Stimulated activated CD8-positive, alpha-beta memory T cell treated with anti-CD3 and anti-CD28 coated beads, Interleukin-12 subunit alpha, Interleukin-12 subunit beta, amount 100 ng/mL, for 4 hours (primary cell): ENCODE results near the gene ASB6.

ENCODE experiments used
- DNase-seq: peaks from one replicate; pipeline ENCODE4 v3.0.0-alpha.2; 2020; ENCODE audit warnings: low read depth

ASB6 gene, protein sequence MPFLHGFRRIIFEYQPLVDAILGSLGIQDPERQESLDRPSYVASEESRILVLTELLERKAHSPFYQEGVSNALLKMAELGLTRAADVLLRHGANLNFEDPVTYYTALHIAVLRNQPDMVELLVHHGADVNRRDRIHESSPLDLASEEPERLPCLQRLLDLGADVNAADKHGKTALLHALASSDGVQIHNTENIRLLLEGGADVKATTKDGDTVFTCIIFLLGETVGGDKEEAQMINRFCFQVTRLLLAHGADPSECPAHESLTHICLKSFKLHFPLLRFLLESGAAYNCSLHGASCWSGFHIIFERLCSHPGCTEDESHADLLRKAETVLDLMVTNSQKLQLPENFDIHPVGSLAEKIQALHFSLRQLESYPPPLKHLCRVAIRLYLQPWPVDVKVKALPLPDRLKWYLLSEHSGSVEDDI

DNA sequence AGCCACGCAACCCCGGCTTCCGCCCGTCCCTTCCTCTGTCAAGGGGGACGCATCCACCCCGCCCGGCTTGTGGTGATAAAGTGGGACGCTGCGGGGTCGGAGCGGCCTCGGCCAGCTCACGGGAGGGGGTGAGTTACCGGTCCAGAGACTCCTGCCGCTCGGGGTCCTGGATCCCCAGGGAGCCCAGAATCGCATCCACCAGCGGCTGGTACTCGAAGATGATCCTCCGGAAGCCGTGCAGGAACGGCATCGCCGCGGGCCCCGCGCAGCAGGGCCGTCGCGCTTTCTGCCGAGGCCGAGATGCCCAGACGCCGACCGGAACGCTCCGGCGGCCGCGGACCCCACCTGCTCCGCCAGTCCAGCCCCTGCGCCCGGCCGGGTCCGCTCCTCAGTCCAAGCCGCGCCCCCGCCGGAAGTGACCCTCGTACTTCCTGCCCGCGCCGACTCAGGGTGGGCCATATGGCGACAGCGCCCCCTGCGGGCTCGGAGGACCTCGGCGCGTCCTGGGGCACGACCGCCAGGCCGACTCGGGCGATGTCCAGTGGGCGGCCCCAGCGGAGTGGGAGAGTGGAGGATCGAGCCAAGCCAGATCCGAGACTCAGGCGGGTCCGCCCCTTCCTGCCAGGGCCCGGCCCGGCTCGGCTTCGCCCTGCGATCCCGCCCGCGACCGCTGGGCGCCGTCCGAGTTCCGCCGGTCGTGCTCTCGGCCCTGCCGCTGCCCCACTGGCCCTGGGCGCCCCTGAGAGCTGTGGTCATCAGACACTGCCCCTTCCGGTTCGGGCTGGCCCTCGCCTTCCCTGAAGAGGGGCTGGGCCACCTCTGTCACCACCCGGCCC lies at the start of gene ASB6:
TSS of gene ASB6 (minus strand) at position 402 of the 836 bp plus-strand sequence. CDS start at position 250, 152 bp downstream.
- DNase-seq = peak; percentile 90

DNA sequence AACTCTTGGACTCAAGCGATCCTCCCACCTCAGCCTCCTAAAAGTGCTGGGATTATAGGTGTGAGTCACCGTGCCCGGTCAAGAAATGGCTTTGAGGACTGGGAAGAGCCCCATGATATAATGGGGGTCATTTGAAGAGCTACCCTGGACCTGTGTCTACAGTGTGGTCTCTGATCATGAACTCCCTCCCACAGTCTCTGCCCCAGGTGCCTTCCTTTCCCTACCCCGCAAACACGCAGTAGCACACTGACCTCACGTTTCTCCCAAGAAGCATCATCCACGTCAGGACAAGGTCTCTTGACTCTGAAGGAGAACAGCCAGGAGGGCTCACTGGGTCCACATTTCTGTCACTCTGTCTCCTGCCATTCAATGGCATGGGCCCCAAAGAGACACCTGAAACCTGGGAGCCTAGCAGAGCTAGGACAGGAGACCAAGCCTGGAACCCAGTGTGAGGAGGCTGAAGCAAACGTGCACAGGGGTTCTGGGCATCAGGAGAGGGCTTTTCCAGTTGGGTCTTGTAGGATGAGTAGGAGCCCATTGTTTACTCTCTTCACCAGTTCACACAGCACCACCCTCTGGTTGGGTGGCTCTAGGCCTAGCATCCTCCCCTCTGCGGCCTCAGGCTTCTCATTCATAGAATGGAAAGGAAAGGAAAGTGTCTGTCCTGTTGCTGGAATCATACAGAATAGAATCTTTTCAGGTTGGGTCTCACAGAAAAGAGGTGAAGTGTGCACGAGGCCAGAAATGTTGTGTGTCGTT lies 46.5 kb upstream of the ASB6 start:
- no peak for DNase-seq

- DNase-seq = no peak
Measured at GRCh38 chr9:129687391-129687790, 45.4 kb upstream of the ASB6 start.

DNA sequence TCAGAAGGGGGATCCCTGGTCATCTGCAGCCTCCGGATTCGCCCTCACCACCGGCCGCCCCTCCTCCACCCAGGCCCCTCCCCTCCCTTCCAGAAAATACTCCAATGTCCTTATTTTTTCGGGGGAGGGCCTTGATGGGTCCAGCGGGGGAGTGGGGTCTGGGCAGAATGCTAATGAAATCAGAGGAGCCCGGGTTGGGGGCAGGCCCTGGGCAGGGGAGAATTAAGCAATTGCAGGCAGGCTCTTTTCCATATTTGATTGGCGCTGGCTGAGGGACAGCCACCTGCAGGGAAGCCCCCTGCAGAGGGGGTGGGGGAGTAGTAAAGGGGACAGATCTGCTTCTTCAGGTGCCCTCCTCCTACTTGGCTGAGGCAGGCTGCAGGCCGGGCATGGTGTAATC lies 44.8 kb upstream of the ASB6 start:
- no peak for DNase-seq

- DNase-seq = no peak
Measured at GRCh38 chr9:129685933-129686259, 43.9 kb upstream of the ASB6 start.

- no peak for DNase-seq
Measured at GRCh38 chr9:129685220-129685932, 43.4 kb upstream of the ASB6 start.

DNA sequence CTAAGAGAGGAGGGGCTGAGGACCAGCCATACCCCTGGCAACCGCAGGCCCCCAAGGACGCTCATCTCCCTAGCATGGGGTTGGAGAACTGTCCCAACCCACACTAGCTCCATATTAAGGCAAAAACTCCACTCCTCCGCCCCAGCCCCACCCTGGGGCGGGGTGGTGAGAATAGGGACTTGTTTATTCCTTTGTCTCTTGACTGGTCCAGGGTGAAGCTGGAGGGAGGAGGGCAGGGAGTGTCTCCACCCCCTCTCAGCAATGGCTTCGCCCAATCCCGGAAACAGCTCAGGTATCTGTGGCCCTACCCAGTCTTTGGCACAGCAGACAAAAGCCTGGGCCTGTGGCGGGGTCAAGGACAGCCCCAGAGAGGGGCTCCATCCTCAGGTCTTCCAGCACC lies 40.4 kb upstream of the ASB6 start:
- no peak for DNase-seq

GRCh38 chr9:129681924-129682323 lies 40.0 kb upstream of the ASB6 start:
- DNase-seq = no peak

GRCh38 chr9:129679537-129679936 lies 37.6 kb upstream of the ASB6 start:
- DNase-seq = no peak

- no peak for DNase-seq
Measured at GRCh38 chr9:129678844-129679243, 36.9 kb upstream of the ASB6 start.

DNA sequence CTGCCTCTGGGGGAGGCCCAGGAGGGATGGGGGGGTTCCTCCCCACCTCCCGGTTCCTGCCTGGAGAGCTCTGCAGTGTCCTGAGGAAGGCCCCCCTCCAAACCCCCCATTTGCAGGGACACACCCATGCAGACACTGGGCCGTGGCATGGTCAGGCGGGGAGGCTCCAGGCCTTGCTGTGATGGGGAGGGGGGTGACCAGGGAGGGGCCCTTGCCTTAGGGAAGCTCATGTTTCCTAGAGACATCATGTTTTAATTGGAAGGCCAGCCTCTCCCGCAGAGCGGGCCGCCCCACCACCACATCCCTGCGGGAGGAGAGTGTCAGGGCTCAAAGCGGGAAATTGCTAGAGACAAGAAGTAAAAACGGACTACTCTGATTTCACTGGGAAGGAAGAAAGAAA lies 35.5 kb upstream of the ASB6 start:
- no peak for DNase-seq

DNA sequence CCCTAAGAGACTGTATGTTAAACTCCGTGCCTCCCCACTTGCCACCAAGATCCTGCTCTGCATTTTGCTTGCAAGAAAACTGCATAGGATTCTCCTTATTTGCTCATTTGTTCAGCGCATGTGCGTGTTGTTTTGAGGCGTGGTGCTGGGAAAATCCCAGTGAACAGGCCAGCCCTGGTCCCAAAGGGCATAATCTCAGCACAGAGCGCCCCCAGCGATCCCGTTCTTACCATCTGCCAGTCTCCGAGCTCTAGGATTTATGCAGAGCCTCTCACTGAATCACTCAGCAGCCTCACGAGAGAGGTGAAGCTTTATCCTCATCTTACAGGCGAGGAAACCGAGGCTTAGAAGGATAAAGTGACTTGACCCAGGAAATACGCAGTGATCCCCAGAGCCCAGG lies 35.0 kb upstream of the ASB6 start:
- DNase-seq = no peak

GRCh38 chr9:129676287-129676686 lies 34.3 kb upstream of the ASB6 start:
- DNase-seq = no peak

GRCh38 chr9:129675620-129676019 lies 33.7 kb upstream of the ASB6 start:
- no peak for DNase-seq

DNA sequence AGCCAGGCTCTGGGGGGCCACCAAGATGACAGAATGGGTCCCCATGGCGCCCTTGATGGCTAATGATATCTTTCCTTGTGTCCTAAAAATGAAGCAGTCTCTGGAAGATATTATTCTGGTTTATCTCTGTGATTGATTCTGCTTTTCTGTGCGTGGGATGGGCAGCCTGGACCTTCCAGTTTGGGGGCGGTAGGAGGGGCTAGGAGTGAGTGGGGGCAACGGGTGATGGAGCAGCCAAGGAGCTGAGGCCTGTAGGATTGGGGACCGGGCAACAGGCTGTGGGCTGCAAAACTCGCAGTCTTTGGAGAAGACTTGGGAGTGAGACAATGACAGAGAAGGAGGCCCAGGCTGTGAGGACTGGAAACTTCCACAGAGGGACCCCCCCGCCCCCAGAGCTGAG lies 32.3 kb upstream of the ASB6 start:
- no peak for DNase-seq

- DNase-seq = no peak
Measured at GRCh38 chr9:129673602-129674001, 31.7 kb upstream of the ASB6 start.

DNA sequence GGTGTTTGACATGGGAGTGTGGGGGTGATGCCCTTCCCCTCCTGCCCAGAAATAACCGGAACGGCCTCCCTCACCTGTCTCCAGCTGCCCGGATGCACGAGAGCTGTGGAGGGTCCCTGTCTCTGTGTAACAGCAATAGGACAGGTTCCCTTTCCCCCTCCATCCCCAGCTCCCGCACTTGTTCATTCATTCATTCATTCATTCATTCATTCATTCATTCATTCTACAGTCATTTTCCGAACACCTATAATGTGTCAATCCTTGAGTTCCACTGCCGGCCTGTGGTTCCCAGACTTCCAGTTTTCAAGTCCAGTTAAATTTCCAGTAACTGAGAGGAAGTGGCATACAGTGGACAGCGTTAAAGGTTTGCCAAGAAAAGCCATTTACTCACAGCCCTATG lies 30.8 kb upstream of the ASB6 start:
- no peak for DNase-seq

- no peak for DNase-seq
Measured at GRCh38 chr9:129671519-129671918, 29.6 kb upstream of the ASB6 start.

DNA sequence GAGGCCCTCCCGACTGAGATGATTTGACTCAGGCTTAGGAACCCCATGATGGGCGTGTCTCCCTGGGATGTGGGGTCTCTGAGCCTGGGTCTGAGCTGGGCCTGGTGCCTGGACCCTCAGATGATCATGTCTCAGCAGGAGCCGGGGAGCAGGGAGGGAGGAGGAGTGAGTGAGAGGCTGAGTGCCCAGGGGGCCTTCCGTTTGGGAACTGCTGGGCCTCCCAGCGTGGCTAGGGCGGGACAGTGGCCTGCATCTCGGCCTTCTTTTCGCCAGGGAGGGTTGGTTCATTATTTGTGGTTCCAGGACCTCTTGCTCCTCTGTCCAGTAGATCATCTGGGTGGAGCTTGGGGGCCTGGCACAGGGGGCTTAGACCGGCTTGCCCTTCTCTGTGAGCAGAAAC lies 29.1 kb upstream of the ASB6 start:
- DNase-seq = no peak

GRCh38 chr9:129669946-129670345 lies 28.0 kb upstream of the ASB6 start:
- DNase-seq = no peak

DNA sequence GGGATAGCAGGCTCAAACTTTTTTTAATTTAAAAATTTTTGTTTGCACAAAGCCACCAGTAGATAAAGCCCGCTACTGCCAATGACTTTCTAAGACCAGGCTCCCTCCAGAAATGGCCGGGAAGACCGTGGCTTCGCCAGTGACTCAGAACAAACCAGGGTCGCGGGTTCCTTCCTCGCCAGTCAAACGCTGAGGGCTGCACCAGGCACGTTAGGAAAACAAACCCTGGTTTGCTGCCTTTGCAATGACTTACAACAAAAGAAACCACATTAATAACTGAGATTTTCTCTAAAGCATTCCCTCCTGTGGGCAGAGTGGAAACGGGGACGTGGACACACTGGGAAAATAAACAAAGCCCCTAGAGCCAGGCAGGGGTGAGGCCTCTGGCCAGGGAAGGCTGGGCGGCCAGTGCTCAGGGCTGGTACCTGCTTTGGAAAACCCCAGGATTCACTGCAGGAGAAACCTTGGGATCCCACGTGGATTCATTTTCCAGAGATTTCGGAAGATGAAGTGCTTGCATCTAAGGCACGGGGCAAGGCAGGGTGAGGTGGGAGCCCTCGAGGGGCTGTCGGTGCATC lies 27.3 kb upstream of the ASB6 start:
- no peak for DNase-seq

GRCh38 chr9:129667850-129668249 lies 25.9 kb upstream of the ASB6 start:
- DNase-seq = no peak
